ENCODE measurements around the gene KRTAP2-3. TPM values are rescaled to one million over a fixed set of nuclear protein-coding genes. Genes with fewer than 3 reads are reported as not detected.
"Not testable (repeated sequence)": the region's sequence is repeated elsewhere in the genome, so short reads cannot be mapped to it uniquely, and the experiment has no call there.

Gene KRTAP2-3
- total and polyA plus RNA-seq, 2 of the 4 experiments (the other 2 are of a cell fraction), result 1.4 to 35.2 TPM

- Histone ChIP-seq H3K14ac (replicated peaks; ENCODE audit: low read depth, low read length) (peak within 1 kb of the TSS; percentile 86), H2BK15ac (ENCODE audit: low read depth, low read length) (peak within 1 kb of the TSS; percentile 84), H3K9me1 (ENCODE audit: insufficient read depth, low read length) (peaks cover 11% of the 10 kb centered on the region; the same call in 1 of the 2 replicates), H3K18ac (ENCODE audit: low read depth, low read length) (peak within 1 kb of the TSS; percentile 97), H3K23ac (ENCODE audit: low read depth, low read length) (0 out of 2 replicates have a peak within 1 kb of the TSS, but pooled peaks have one; percentile 58), H3K4ac (ENCODE audit: low read depth, low read length) (peak within 1 kb of the TSS; percentile 80), H2AK5ac (ENCODE audit: low read depth, low read length) (peak within 1 kb of the TSS; percentile 90), H3K56ac (ENCODE audit: extremely low read depth, insufficient read depth, low read length) (peak within 1 kb of the TSS; percentile 58), H4K8ac (ENCODE audit: low read depth in 2 of 2, low read length in 2 of 2) (peak within 1 kb of the TSS; percentile 33 to 76; a peak in 3 of 4 replicates), H3K27ac (ENCODE audit: insufficient read depth, low read length) (peak within 1 kb of the TSS; percentile 69; the same call in 1 of the 2 replicates), H4K91ac (ENCODE audit: insufficient read depth, low read depth, low read length) (peak within 1 kb of the TSS; percentile 85), H2BK20ac (ENCODE audit: low read depth, low read length) (peak within 1 kb of the TSS; percentile 93), H2BK120ac (ENCODE audit: low read depth, low read length) (peak within 1 kb of the TSS; percentile 88), H2BK5ac (ENCODE audit: low read depth, low read length, poor library complexity, severe bottlenecking) (peak within 1 kb of the TSS; percentile 82)
- intact Hi-C loops (cut with micrococcal nuclease); H4K5ac ChIP-seq (ENCODE audit: low read depth, low read length); H2AK9ac ChIP-seq (replicated peaks; ENCODE audit: low read depth, low read length, poor library complexity); H4K20me1 ChIP-seq (ENCODE audit: insufficient read depth, low read length); H3K36me3 ChIP-seq (ENCODE audit: control insufficient read depth, insufficient read depth, low read length); POLR2A ChIA-PET (ENCODE audit: unreplicated experiment); ATAC-seq (ENCODE audit: low read depth); H2AFZ ChIP-seq (replicated peaks; ENCODE audit: low read length, poor library complexity); H3K4me3 ChIP-seq (ENCODE audit: insufficient read depth, low read depth, low read length); CTCF ChIA-PET; H3K4me2 ChIP-seq (ENCODE audit: low read depth, low read length); dilution Hi-C loops (cut with HindIII; ENCODE audit: low sequenced_read_pairs, unreplicated experiment); BruUV-seq (replicated peaks); DNase-seq; H3K79me1 ChIP-seq (ENCODE audit: low read depth in 1 of 2, low read length in 2 of 2); H3K9ac ChIP-seq (ENCODE audit: low read depth, low read length); H3K9me3 ChIP-seq (ENCODE audit: control insufficient read depth, insufficient read depth, low read length); in situ Hi-C loops (cut with MboI; ENCODE audit: low sequenced_read_pairs); H3K4me1 ChIP-seq (ENCODE audit: control insufficient read depth, insufficient read depth, low read length); H3K27me3 ChIP-seq (ENCODE audit: control insufficient read depth, insufficient read depth, low read length): not testable (repeated sequence)
- WGBS, 2 experiments (ENCODE audit: extremely low coverage in 2 of 2, insufficient read length in 1 of 2), result no CpG with 5 or more reads among the region's 33 CpGs
Observed at GRCh38 chr17:41046735-41047465, 13.0 kb downstream of the KRTAP2-3 start, which contains the start of gene KRTAP2-1. TSS of gene KRTAP2-1 (minus strand) at chr17:41047316. CDS start at chr17:41047267, 49 bp downstream.
